ENCODE results near the gene CLEC16A. TPM values are rescaled to one million over a fixed set of nuclear protein-coding genes. Genes with fewer than 3 reads are reported as not detected.

CLEC16A gene
- total and polyA plus RNA-seq, 9 of the 15 experiments (the other 6 are each of a cell fraction or from before 2014, with no cell fraction given), result 1.00 to 22.3 (median 10.0) TPM

DNA sequence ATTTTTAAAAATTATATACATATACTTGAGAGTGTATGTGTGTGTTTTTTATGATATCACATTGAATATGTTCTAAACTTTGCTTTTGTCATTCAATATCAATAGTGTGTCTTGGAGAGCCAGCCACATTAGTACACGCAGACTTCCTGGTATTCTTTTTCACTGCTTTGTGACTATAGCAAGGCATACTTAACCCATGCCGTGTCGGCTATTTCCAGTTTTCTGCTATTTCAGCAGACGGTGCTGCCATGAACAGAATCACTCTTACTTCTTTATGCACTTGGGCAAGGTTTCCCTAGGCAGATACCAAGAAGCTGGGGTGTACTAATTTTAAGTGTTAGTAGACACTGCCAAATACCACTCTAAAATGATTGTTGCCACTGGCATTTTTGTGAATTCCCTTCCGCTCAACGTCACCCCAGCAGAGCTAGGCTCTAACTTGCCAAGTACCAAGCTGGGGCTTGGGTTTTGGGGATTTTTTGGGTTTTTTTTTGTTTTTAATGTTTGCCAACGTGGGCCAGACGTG lies 176.8 kb downstream of the CLEC16A start:
- H3K36me3 ChIP-seq (ENCODE audit: control insufficient read depth, insufficient read depth, low read length), result peaks cover 45% of the 10 kb centered on the region
- H3K4me3 ChIP-seq, result no peak overlapping the region
- no peaks in the 10 kb centered on the region for H4K20me1 ChIP-seq (replicated peaks; ENCODE audit: control insufficient read depth, insufficient read depth, low read length)
- H3K9me3 ChIP-seq (replicated peaks; ENCODE audit: control insufficient read depth, insufficient read depth, low read depth, low read length), result no peaks in the 10 kb centered on the region
- no peak for ATAC-seq
- no peak for TF ChIP-seq ZNF695 (CRISPR knock-in tag; IDR thresholded peaks at IDR 0.05)
- TF ChIP-seq HMG20B (CRISPR knock-in tag; IDR thresholded peaks at IDR 0.05), result no peak
- TF ChIP-seq, protein P1, sequence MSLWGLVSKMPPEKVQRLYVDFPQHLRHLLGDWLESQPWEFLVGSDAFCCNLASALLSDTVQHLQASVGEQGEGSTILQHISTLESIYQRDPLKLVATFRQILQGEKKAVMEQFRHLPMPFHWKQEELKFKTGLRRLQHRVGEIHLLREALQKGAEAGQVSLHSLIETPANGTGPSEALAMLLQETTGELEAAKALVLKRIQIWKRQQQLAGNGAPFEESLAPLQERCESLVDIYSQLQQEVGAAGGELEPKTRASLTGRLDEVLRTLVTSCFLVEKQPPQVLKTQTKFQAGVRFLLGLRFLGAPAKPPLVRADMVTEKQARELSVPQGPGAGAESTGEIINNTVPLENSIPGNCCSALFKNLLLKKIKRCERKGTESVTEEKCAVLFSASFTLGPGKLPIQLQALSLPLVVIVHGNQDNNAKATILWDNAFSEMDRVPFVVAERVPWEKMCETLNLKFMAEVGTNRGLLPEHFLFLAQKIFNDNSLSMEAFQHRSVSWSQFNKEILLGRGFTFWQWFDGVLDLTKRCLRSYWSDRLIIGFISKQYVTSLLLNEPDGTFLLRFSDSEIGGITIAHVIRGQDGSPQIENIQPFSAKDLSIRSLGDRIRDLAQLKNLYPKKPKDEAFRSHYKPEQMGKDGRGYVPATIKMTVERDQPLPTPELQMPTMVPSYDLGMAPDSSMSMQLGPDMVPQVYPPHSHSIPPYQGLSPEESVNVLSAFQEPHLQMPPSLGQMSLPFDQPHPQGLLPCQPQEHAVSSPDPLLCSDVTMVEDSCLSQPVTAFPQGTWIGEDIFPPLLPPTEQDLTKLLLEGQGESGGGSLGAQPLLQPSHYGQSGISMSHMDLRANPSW (CRISPR knock-in tag; IDR thresholded peaks at IDR 0.05), result no peak
- no peak for TF ChIP-seq U2AF2 (optimal IDR thresholded peaks at IDR 0.05; ENCODE audit: low read depth, low read length)
- TF ChIP-seq BRD4 (IDR thresholded peaks at IDR 0.05), result no peak
- no peak for TF ChIP-seq NELFE (IDR thresholded peaks at IDR 0.05; ENCODE audit: insufficient read depth, insufficient read length)
- TF ChIP-seq PHTF2 (CRISPR knock-in tag; IDR thresholded peaks at IDR 0.05), result no peak
- TF ChIP-seq, protein P2, sequence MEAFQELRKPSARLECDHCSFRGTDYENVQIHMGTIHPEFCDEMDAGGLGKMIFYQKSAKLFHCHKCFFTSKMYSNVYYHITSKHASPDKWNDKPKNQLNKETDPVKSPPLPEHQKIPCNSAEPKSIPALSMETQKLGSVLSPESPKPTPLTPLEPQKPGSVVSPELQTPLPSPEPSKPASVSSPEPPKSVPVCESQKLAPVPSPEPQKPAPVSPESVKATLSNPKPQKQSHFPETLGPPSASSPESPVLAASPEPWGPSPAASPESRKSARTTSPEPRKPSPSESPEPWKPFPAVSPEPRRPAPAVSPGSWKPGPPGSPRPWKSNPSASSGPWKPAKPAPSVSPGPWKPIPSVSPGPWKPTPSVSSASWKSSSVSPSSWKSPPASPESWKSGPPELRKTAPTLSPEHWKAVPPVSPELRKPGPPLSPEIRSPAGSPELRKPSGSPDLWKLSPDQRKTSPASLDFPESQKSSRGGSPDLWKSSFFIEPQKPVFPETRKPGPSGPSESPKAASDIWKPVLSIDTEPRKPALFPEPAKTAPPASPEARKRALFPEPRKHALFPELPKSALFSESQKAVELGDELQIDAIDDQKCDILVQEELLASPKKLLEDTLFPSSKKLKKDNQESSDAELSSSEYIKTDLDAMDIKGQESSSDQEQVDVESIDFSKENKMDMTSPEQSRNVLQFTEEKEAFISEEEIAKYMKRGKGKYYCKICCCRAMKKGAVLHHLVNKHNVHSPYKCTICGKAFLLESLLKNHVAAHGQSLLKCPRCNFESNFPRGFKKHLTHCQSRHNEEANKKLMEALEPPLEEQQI (IDR thresholded peaks at IDR 0.05), result no peak
- no peak for TF ChIP-seq ILK (tag; IDR thresholded peaks at IDR 0.05; ENCODE audit: borderline replicate concordance, low read depth)
- TF ChIP-seq TAL1 (IDR thresholded peaks at IDR 0.05), result no peak
- no peak for TF ChIP-seq TAF1 (IDR thresholded peaks at IDR 0.05; ENCODE audit: control insufficient read depth, extremely low read depth, insufficient read depth, low read length, severe bottlenecking)
- TF ChIP-seq CCAR2 (IDR thresholded peaks at IDR 0.05; ENCODE audit: low read depth, low read length), result no peak
- TF ChIP-seq GTF3C2 (IDR thresholded peaks at IDR 0.05; ENCODE audit: borderline replicate concordance, extremely low read depth, insufficient read length), result no peak
- TF ChIP-seq SP2 (IDR thresholded peaks at IDR 0.05; ENCODE audit: extremely low read depth, low read depth, low read length, poor library complexity, severe bottlenecking), result no peak
- BruUV-seq (replicated peaks), result no TSS peak
- H3K27ac ChIP-seq (ENCODE audit: extremely low read depth, low read depth, low read length), result no peak overlapping the region
- no peak for FAIRE-seq
- H3K4me2 ChIP-seq (ENCODE audit: insufficient read depth, low read length), result no peak overlapping the region
- no peaks in the 10 kb centered on the region for H3K27me3 ChIP-seq (ENCODE audit: control insufficient read depth in 2 of 2, insufficient read depth in 2 of 2, low read length in 2 of 2)
- no peak overlapping the region for H2AFZ ChIP-seq (ENCODE audit: low read depth, low read length)
- no peaks in the 10 kb centered on the region for H3K9me1 ChIP-seq (ENCODE audit: control insufficient read depth, insufficient read depth, low read length)
- ChIA-PET POLR2A (interaction anchor here (1.0 kb wide), 2 partner anchors 13 to 20 kb away, joined by 3 to 4 read pairs; no protein-coding TSS in a partner anchor), CTCF (ENCODE audit: low intra/inter-chr PET ratio) (no interaction called here)
- intact Hi-C loops (cut with micrococcal nuclease) (no loop called here), in situ Hi-C loops (cut with MboI) (no loop called here)
- no peaks in the 10 kb centered on the region for H3K79me2 ChIP-seq (ENCODE audit: control insufficient read depth, insufficient read depth, low read length)
- H3K4me1 ChIP-seq (replicated peaks in 1 of 2; ENCODE audit: control insufficient read depth in 2 of 2, insufficient read depth in 2 of 2, low read length in 2 of 2), result peaks cover 7 to 9% of the 10 kb centered on the region in 2 experiments
- no peak overlapping the region for H3K9ac ChIP-seq (ENCODE audit: insufficient read depth in 1 of 2, low read depth in 2 of 2, low read length in 2 of 2)
- no peak for DNase-seq (ENCODE audit: extremely low read depth in 1 of 4, low spot score in 3 of 4)
- WGBS (ENCODE audit: insufficient coverage, low coverage, missing lambda C conversion rate), result 76% methylated on average over 8 of the region's 8 CpGs

All from K562 (cell line).